K562 (cell line): Measurements from ENCODE around the gene TRAPPC2L. TPM values are rescaled to one million over a fixed set of nuclear protein-coding genes. Genes with fewer than 3 reads are reported as not detected.

ENCODE experiments used
- ARID2 ChIP-seq: fragments of 450-650 bp; IDR thresholded peaks from 2 replicates; pipeline ENCODE4 v1.6.1; 2017; ENCODE audit warnings: antibody characterized with exemption, mild to moderate bottlenecking
- CHD2 ChIP-seq: IDR thresholded peaks from 2 replicates; pipeline ENCODE4 v1.6.1; 2011; ENCODE audit warnings: low read depth, low read length
- CUX1 ChIP-seq: fragments of 200-800 bp; sonication (Bioruptor generic); IDR thresholded peaks from 2 replicates; pipeline ENCODE4 v1.6.1; 2016; ENCODE audit warnings: missing genetic modification characterization, missing compliant biosample characterization
- FOSL1 ChIP-seq: fragments of 200-800 bp; sonication (Bioruptor generic); conservative IDR thresholded peaks from 2 replicates; pipeline ENCODE4 v1.6.1; 2016; ENCODE audit warnings: missing genetic modification characterization, missing compliant biosample characterization
- FOXO4 ChIP-seq: fragments of 450-650 bp; formaldehyde crosslinking; IDR thresholded peaks from 2 replicates; pipeline ENCODE4 v1.4.0; 2020; ENCODE audit warnings: mild to moderate bottlenecking, moderate library complexity
- IRF9 ChIP-seq: fragments of 450-650 bp; IDR thresholded peaks from 2 replicates; pipeline ENCODE4 v1.6.1; 2016; ENCODE audit warnings: missing biosample characterization, missing genetic modification characterization
- L3MBTL2 ChIP-seq: fragments of 450-650 bp; IDR thresholded peaks from 2 replicates; pipeline ENCODE4 v1.6.1; 2016; ENCODE audit warnings: mild to moderate bottlenecking, moderate library complexity
- NCOA1 ChIP-seq: fragments of 450-650 bp; IDR thresholded peaks from 2 replicates; pipeline ENCODE4 v1.6.1; 2016; ENCODE audit warnings: low read depth
- NFIC ChIP-seq: fragments of 450-650 bp; IDR thresholded peaks from 2 replicates; pipeline ENCODE4 v1.6.1; 2017; ENCODE audit warnings: mild to moderate bottlenecking, inconsistent platforms
- NR4A1 ChIP-seq, 2 experiments: fragments of 250-450 bp in 1 of 2; fragments of 450-650 bp in 1 of 2; sonication (Bioruptor Pico) in 1 of 2; IDR thresholded peaks; 2 replicates each; pipeline versions ENCODE4 v1.4.0 to v1.6.1; 2016 to 2020; ENCODE audit warnings: mild to moderate bottlenecking in 2 of 2, missing compliant biosample characterization in 1 of 2, missing genetic modification characterization in 1 of 2, moderate library complexity in 1 of 2
- PYGO2 ChIP-seq: fragments of 450-650 bp; IDR thresholded peaks from 2 replicates; pipeline ENCODE4 v1.6.1; 2016; ENCODE audit warnings: mild to moderate bottlenecking, missing genetic modification characterization, moderate library complexity, missing compliant biosample characterization
- TOE1 ChIP-seq, 2 experiments: fragments of 450-650 bp in 1 of 2; sonication (generic) in 1 of 2; formaldehyde crosslinking in 1 of 2; IDR thresholded peaks; 2 replicates each; pipeline versions ENCODE4 v1.7.1 to v1.8.0; 2016 to 2022; ENCODE audit warnings: borderline replicate concordance in 2 of 2, mild to moderate bottlenecking in 2 of 2, antibody characterized with exemption in 1 of 2, inconsistent platforms in 1 of 2, low read depth in 1 of 2, missing genetic modification reagents in 1 of 2, moderate library complexity in 1 of 2
- XRCC4 ChIP-seq: IDR thresholded peaks from one replicate; pipeline ENCODE4 v1.6.1; 2011; ENCODE audit not compliant: insufficient read depth, insufficient read length; ENCODE audit errors: extremely low read depth
- YY1 ChIP-seq, 3 experiments: IDR thresholded peaks; 2 replicates each; pipeline ENCODE4 v1.6.1; 2011; ENCODE audit warnings: low read length in 2 of 3, mild to moderate bottlenecking in 2 of 3, moderate library complexity in 2 of 3, borderline replicate concordance in 1 of 3, control low read depth in 1 of 3, low read depth in 1 of 3; ENCODE audit not compliant: insufficient read depth in 3 of 3, insufficient replicate concordance in 2 of 3, control insufficient read depth in 1 of 3, insufficient read length in 1 of 3; ENCODE audit errors: extremely low read depth in 1 of 3
- ZBTB12 ChIP-seq: fragments of 250-450 bp; sonication (Bioruptor Pico); IDR thresholded peaks from 2 replicates; pipeline ENCODE4 v1.4.0; 2020
- ZNF143 ChIP-seq: sonication (generic); formaldehyde crosslinking; IDR thresholded peaks from 2 replicates; pipeline ENCODE4 v1.9.0; 2022; ENCODE audit warnings: mild to moderate bottlenecking, missing genetic modification reagents
- ZNF354B ChIP-seq: fragments of 250-450 bp; sonication (Bioruptor Pico); IDR thresholded peaks from 2 replicates; pipeline ENCODE4 v1.4.0; 2020
- ZNF766 ChIP-seq: fragments of 200-800 bp; sonication (Bioruptor generic); conservative IDR thresholded peaks from 2 replicates; pipeline ENCODE4 v1.6.1; 2016; ENCODE audit warnings: missing genetic modification characterization, missing compliant biosample characterization
- polyA plus RNA-seq, 8 experiments: library from polyadenylated mRNA; depleted of rRNA in 4 of 8; stranded (reverse) in 5 of 8; unstranded in 3 of 8; fragments of >200 nt; fragmentation: Nextera tagmentation in 2 of 8; fragmentation: Illumina TruSeq in 1 of 8; extraction: Ambion mirVana in 2 of 8; extraction: Trizol in 1 of 8; gene quantifications; 2 replicates each; pipeline versions ENCODE4 v1.2.1 to v1.2.3, GENCODE V29; 2011 to 2014; ENCODE audit warnings: inconsistent platforms in 1 of 8, missing spikeins in 1 of 8
- total RNA-seq, 7 experiments: library from RNA; depleted of rRNA in 6 of 7; stranded (reverse); fragments of >200 nt in 6 of 7; fragmentation: Illumina TruSeq in 2 of 7; extraction: Trizol in 2 of 7; gene quantifications; 2 replicates each; pipeline versions ENCODE4 v1.2.1 to v1.2.3, GENCODE V29; 2011 to 2021; ENCODE audit warnings: low replicate concordance in 1 of 7

TRAPPC2L gene
- total and polyA plus RNA-seq, 9 of the 15 experiments (the other 6 are each of a cell fraction or from before 2014, with no cell fraction given): 60.4 to 398 (median 97.5) TPM

- TF ChIP-seq XRCC4 (no peak), FOXO4 (CRISPR knock-in tag) (no peak), ZNF354B (no peak), CUX1 (CRISPR knock-in tag) (no peak), ZBTB12 (no peak), NFIC (no peak), ZNF766 (no peak), NR4A1 (CRISPR knock-in tag; IDR thresholded peaks at IDR 0.05) (no peak), NR4A1 (tag; IDR thresholded peaks at IDR 0.05) (no peak), YY1 (IDR thresholded peaks at IDR 0.05; ENCODE audit: borderline replicate concordance in 1 of 3, control insufficient read depth in 1 of 3, extremely low read depth in 1 of 3, insufficient read depth in 3 of 3, insufficient read length in 1 of 3, insufficient replicate concordance in 2 of 3, low read depth in 1 of 3, low read length in 2 of 3) (peak in 1 of 3 experiments; percentile 11), ZNF143 (CRISPR knock-in tag) (no peak), L3MBTL2 (no peak), NCOA1 (no peak), IRF9 (tag) (no peak), TOE1 (IDR thresholded peaks at IDR 0.05; ENCODE audit: borderline replicate concordance) (no peak), TOE1 (CRISPR knock-in tag; IDR thresholded peaks at IDR 0.05; ENCODE audit: borderline replicate concordance, low read depth) (0 out of 2 replicates have a peak, but pooled peaks have one; percentile 62), ARID2 (0 out of 2 replicates have a peak, but pooled peaks have one; percentile 38), FOSL1 (no peak), PYGO2 (tag) (no peak), CHD2 (no peak)
Measured at GRCh38 chr16:88815901-88816589, 40.9 kb upstream of the TRAPPC2L start (continued).
